Esophagus muscularis mucosa (tissue), 4 donors: ENCODE measurements around the gene RUNX2. TPM values are rescaled to one million over a fixed set of nuclear protein-coding genes. Genes with fewer than 3 reads are reported as not detected.

Source experiments
- DNase-seq: peaks from one replicate; pipeline ENCODE4 v3.0.0-alpha.2; 2017; ENCODE audit errors: extremely low spot score
- H3K27ac ChIP-seq, 4 donors: fragments of 200-600 bp; sonication (generic); replicated peaks in 1 of 4; 1 replicate in 3 of 4; 2 replicates in 1 of 4; pipeline ENCODE4 v1.5.1; 2016 to 2019; ENCODE audit warnings: mild to moderate bottlenecking in 1 of 4
- H3K27me3 ChIP-seq, 4 donors: fragments of 200-600 bp; sonication (generic); one replicate each; pipeline versions ENCODE4 v1.5.1 to v1.6.0; 2016 to 2019
- H3K36me3 ChIP-seq, 4 donors: fragments of 200-600 bp; sonication (generic); one replicate each; pipeline ENCODE4 v1.5.1; 2016 to 2019
- H3K4me1 ChIP-seq, 4 donors: fragments of 200-600 bp; sonication (generic); one replicate each; pipeline ENCODE4 v1.5.1; 2016 to 2019
- H3K4me3 ChIP-seq, 4 donors: fragments of 200-600 bp; sonication (generic); 1 replicate in 2 of 4; 2 replicates in 2 of 4; pipeline ENCODE4 v1.5.1; 2016 to 2019; ENCODE audit warnings: mild to moderate bottlenecking in 4 of 4, moderate library complexity in 1 of 4
- H3K9me3 ChIP-seq, 4 donors: fragments of 200-600 bp; sonication (generic); 1 replicate in 3 of 4; 2 replicates in 1 of 4; pipeline ENCODE4 v1.5.1; 2016 to 2019
- CTCF ChIP-seq, 3 experiments: fragments of 200-600 bp in 2 of 3; fragments of 450-650 bp in 1 of 3; sonication (generic) in 2 of 3; IDR thresholded peaks; one replicate each; pipeline ENCODE4 v1.5.1; 2017 to 2019; ENCODE audit warnings: antibody characterized with exemption in 3 of 3, mild to moderate bottlenecking in 2 of 3, moderate library complexity in 1 of 3
- EP300 ChIP-seq: sonication (generic); formaldehyde crosslinking; IDR thresholded peaks from one replicate; pipeline ENCODE4 v1.6.1; 2017; ENCODE audit warnings: antibody characterized with exemption
- POLR2A ChIP-seq: fragments of 450-650 bp; IDR thresholded peaks from one replicate; pipeline ENCODE4 v1.6.1; 2017; ENCODE audit warnings: antibody characterized with exemption, moderate library complexity, mild to moderate bottlenecking, low read depth
- POLR2AphosphoS5 ChIP-seq, 2 donors: sonication (generic); formaldehyde crosslinking; IDR thresholded peaks; one replicate each; pipeline ENCODE4 v1.6.1; 2017; ENCODE audit warnings: antibody characterized with exemption in 2 of 2
- WGBS: methylation state at CpG from one replicate; pipeline ENCODE4 v1.1.5; 2018; 5-methylcytosine and 5-hydroxymethylcytosine counted together
- intact Hi-C: fragments of 100-400 bp; cut with DNase I; formaldehyde crosslinking; loops from one replicate; pipeline ENCODE4 v1.15.1; 2023
- total RNA-seq, 4 donors: library from RNA; depleted of rRNA; stranded (reverse); fragments of >200 nt; gene quantifications; one replicate each; pipeline versions ENCODE4 v1.1.0 to v1.2.1, GENCODE V29; 2016

The RUNX2 gene
- total RNA-seq, 4 donors from 2014 or later: 1.0 to 1.6 (median 1.4) TPM

GRCh38 chr6:45398075-45398813 is 70.1 kb downstream of the RUNX2 start:
- H3K27ac ChIP-seq: no peak overlapping the region
- no peaks in the 10 kb centered on the region for H3K36me3 ChIP-seq
- intact Hi-C loops: no loop called here
- WGBS: 63% methylated on average over 2 of the region's 2 CpGs
- no peak for TF ChIP-seq CTCF (IDR thresholded peaks at IDR 0.05)
- TF ChIP-seq POLR2AphosphoS5 (IDR thresholded peaks at IDR 0.05): no peak
- no peak for TF ChIP-seq POLR2A
- no peak for TF ChIP-seq EP300
- peaks cover 0 to 20% (median 0%) of the 10 kb centered on the region in 4 donors for H3K27me3 ChIP-seq
- peaks cover 0 to 2% (median 0%) of the 10 kb centered on the region in 4 donors for H3K9me3 ChIP-seq
- H3K4me1 ChIP-seq: no peaks in the 10 kb centered on the region
- DNase-seq: no peak
- no peak overlapping the region for H3K4me3 ChIP-seq

- H3K27ac ChIP-seq: no peak overlapping the region
- no peaks in the 10 kb centered on the region for H3K4me1 ChIP-seq
- DNase-seq: no peak
- H3K27me3 ChIP-seq: peaks cover 0 to 27% (median 0%) of the 10 kb centered on the region in 4 donors
- no peaks in the 10 kb centered on the region for H3K9me3 ChIP-seq
- H3K36me3 ChIP-seq: no peaks in the 10 kb centered on the region
- intact Hi-C loops: no loop called here
- no peak overlapping the region for H3K4me3 ChIP-seq
- TF ChIP-seq POLR2AphosphoS5 (IDR thresholded peaks at IDR 0.05) (no peak), CTCF (IDR thresholded peaks at IDR 0.05) (no peak), POLR2A (no peak), EP300 (no peak)
- 80% methylated on average over 2 of the region's 2 CpGs for WGBS
These were observed 71.9 kb downstream of the RUNX2 start for GRCh38 chr6:45400021-45400420.

- WGBS: 84% methylated on average over 5 of the region's 5 CpGs
- H3K36me3 ChIP-seq: no peaks in the 10 kb centered on the region
- intact Hi-C loops: no loop called here
These were observed 83.8 kb downstream of the RUNX2 start for GRCh38 chr6:45411959-45412358.

GRCh38 chr6:45415315-45415714 is 87.2 kb downstream of the RUNX2 start:
- H3K27ac ChIP-seq: no peak overlapping the region
- H3K27me3 ChIP-seq: peaks cover 4 to 70% (median 15%) of the 10 kb centered on the region in 4 donors
- H3K4me1 ChIP-seq: peaks cover 4 to 12% (median 11%) of the 10 kb centered on the region in 4 donors
- H3K36me3 ChIP-seq: no peaks in the 10 kb centered on the region
- TF ChIP-seq CTCF (IDR thresholded peaks at IDR 0.05) (no peak), POLR2A (no peak), POLR2AphosphoS5 (IDR thresholded peaks at IDR 0.05) (no peak), EP300 (no peak)
- intact Hi-C loops: no loop called here
- WGBS: 20% methylated on average over 1 of the region's 2 CpGs
- no peaks in the 10 kb centered on the region for H3K9me3 ChIP-seq
- no peak for DNase-seq
- no peak overlapping the region for H3K4me3 ChIP-seq

More at GRCh38 chr6:45411959-45412358, 83.8 kb downstream of the RUNX2 start:
- no peak overlapping the region for H3K27ac ChIP-seq
- no peak for TF ChIP-seq CTCF (IDR thresholded peaks at IDR 0.05)
- no peak for TF ChIP-seq POLR2A
- no peak for TF ChIP-seq EP300
- no peak for TF ChIP-seq POLR2AphosphoS5 (IDR thresholded peaks at IDR 0.05)
- no peaks in the 10 kb centered on the region for H3K9me3 ChIP-seq
- DNase-seq: no peak
- no peaks in the 10 kb centered on the region for H3K4me1 ChIP-seq
- H3K27me3 ChIP-seq: peaks cover 0 to 37% (median 0%) of the 10 kb centered on the region in 4 donors
- no peak overlapping the region for H3K4me3 ChIP-seq
